SK-N-DZ (cell line): ENCODE results near the gene SPOCK1.
"Not testable (repeated sequence)": the region's sequence is repeated elsewhere in the genome, so short reads cannot be mapped to it uniquely, and the experiment has no call there.

ENCODE experiments used
- DNase-seq: peaks from one replicate; pipeline ENCODE4 v3.0.0-alpha.2; 2015; ENCODE audit warnings: low spot score

SPOCK1 gene

DNA sequence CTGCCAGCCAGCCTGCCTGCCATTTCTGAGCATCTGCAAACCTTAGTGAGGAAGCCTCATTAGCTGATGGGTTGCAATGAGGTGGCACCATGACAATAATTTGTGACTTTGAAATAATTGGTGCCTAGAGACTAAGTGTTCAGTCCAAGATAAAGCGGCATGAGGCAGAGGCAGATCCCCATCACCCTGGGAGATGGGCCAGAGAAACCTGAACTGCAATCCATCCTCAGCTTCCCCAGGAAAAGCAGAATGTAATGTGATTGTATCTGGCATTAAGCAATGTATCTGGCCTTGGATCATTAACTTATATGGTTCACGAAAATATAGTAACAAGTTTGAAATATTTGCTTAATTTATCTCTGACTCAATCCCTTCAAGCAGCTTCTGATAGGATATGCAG lies 101.0 kb downstream of the SPOCK1 start:
- DNase-seq = no peak

DNA sequence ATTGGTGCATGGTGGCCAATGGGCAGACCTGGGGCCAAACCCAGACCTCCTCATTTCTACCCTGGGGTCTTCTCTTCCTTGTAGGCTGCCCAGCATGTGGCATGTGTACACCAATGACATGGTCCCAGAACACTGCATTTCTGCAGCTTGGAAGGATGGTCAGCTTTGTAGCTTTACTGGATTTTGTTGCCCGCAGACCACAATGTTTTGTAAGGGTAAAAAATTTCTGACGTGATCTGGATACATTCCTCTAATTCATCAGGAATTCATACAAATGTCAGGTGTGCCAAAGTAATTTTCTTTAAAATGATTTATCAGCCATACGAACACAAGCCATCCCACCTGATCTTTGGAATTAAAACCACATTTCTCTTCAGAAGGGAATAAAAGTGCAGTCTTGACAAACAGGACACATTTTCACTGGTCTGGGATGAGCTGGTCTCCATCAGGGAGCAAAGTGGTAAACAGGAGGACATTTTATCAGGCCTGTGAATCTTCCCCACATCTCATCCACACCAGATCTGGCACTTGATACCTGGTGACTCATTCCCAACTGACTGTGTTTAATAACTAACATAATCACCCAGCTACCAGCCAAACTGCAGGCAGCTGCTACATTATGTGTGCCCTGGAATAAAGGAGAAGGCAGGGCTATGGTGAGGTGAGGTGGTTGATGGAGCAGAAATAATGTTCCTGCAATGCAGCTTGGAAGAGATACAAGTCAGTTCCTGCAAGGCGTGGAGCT lies 103.9 kb downstream of the SPOCK1 start:
- peak; percentile 30 for DNase-seq

- no peak for DNase-seq
Observed at GRCh38 chr5:137394380-137394779, 104.7 kb downstream of the SPOCK1 start.

DNA sequence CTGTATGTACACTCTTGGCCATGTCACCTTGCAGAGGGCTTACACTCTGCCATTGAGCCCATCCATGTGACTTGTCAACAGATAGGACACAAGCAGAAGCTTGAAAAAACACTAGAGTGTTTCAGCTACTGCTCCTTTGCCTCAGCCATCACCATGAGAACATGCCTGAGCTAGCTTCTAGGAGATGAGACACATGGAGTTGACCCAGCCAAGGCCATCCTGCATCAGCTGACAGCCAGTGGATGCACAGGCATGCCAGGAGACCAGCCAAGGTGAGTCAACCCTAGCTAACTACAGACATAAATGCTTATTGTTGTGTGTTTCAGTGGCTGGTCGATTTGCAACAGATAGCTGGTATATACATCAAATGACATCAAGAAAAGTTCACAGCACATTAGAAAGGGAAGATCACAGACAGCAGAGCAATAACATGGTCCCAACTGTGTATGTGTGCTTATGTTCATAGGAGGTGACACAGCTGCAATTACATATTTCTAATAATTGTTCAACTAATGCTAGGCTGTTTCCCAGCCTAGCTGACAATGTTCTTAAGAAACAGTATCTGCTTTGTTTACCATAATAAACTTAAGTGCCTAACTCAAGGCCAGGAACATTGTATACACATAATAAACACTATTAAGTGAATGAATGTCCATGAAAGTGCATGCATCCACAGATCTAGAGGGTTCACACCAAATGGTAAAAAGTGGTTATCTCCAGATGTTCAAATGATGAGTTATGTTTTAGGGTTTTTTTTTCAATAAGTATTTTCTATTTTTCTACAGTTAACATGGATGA lies 105.7 kb downstream of the SPOCK1 start:
- DNase-seq = no peak

DNA sequence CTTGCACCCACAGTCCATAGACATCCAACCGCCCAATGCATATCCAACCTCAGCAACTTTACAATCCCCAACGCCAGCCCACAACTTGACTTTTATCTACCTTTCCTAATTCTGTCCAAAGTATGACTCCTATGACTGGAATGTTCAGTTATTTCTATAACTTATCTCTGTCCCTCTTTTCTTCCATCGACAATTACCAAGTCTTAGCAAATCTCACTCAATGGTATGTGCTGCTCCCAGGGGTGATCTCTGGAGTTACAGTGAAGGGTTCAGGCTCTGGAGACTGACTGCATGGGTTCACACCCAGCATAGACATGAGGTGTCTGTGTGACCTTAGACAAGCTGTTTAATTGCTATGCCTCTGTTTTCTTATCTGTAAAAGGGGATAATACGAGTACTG lies 106.9 kb downstream of the SPOCK1 start:
- DNase-seq = no peak

DNA sequence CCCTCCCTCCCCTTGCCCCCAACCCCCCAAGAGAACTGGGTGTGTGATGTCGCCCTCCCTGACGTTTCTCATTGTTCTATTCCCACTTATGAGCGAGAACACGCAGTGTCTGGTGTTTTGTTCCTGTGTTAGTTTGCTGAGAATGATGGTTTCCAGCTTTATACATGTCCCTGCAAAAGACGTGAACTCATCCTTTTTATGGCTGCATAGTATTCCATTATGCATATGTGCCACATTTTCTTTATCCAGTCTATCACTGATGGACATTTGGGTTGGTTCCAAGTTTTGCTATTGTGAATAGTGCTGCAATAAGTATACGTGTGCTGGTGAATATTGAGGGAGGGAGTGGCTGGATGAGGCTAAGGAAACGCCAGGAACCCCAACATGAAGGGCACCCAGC lies 108.1 kb downstream of the SPOCK1 start:
- not testable (repeated sequence) for DNase-seq

DNA sequence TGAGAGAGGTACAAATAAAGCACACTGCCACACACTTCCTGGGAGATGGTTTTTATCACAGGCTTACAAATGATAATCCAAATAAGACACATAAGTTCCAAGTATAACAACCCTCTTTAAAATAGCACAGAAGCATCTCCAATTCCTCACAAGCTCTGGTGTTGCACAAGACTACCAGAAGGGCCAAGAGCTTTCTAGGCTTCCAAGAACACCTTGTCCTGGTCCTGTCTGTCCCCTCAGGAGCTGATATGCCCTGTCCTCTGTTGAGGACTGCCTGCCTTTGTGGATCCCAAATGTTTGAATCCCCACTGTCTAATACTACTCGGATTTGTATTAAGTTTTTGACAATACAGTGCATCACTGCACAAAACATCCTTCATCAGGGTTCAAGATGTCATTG lies 110.1 kb downstream of the SPOCK1 start:
- no peak for DNase-seq

GRCh38 chr5:137385064-137385463 lies 114.1 kb downstream of the SPOCK1 start:
- no peak for DNase-seq

DNA sequence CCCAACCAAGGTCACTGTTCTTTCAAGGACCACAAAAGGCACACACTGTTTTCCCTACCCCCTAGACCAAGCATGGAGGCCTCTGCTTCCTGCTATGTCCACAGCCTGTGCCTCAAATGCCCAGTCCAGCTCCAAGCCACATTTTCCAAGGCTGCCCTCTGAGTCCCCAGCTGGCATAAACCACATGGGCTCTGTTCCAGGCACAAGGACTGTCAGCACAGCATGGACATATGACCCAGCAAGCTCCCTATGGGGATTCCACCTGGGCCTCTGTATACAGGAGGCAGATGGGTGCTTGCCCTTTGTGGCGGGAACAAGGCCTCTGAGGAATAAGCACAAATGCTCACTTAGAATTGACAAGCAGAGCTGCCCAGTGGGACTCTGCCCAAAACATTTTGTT lies 115.2 kb downstream of the SPOCK1 start:
- no peak for DNase-seq

- no peak for DNase-seq
Observed at GRCh38 chr5:137381555-137381954, 117.6 kb downstream of the SPOCK1 start.

GRCh38 chr5:137379555-137380286 lies 119.4 kb downstream of the SPOCK1 start:
- no peak for DNase-seq

DNA sequence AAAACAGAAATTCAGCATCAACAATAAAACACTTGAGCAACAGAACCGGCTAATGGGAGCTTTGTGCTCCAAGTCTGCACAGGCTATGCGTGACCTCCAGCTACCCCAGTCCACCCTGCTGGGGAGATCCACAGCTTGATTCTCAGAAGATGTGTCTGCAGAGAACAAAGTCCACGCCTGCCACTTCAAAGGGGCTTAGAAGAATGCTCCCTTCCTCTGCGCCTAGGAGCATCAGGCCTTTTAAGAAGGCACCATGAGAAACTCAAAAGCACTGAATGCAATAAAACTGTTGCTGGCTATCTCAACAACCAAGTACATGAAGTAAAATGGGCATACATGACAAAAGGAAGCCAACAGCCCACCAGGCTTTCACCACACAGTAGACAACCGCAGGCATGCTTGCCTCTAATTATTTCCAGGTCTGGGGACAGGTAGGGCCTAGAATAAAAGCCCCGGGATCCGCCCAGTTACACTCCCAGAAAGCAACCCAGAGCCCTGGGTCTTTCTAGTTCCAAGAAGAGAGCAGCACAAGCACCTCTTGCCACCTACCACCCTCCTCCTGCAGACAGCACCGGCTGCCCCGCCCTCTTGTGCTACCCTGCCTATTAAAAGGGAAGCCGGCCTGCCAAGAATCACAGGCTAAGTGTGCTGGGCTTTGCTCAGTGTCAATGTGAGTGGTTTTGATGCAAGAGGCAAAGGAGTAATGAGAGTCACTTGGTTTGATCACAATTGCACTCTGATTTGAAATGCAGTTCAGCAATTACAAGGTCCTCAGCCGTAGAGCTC lies 123.2 kb downstream of the SPOCK1 start:
- DNase-seq = no peak

DNA sequence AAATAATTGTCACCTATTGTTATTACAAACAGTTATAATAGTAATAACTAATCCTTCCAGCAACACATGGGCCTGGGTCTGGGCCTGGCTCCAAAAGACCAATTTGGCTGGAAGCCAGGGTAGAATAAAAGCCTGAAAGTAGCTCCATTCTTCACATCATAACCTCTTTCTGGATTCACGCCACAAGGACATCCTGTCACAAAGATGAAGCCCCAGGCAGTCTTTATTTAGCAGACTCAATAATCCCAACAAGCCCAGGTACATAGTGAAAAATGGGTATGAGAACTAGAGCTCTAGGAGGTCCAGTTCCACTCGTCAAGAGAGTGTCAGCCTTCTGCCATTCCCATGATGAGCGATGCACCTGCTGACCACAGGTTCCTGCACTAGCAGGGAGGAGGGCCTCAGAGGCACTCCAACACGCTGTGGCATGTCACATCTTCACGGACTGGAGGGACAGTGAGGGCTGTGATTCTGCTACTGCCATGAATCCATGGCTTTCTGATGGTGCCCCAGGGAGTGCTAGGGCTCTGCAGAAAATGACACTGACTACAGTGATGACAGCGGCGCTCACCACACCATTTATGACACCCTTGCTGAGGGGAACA lies 124.9 kb downstream of the SPOCK1 start:
- DNase-seq = no peak

- DNase-seq = no peak
Observed at GRCh38 chr5:137372773-137373160, 126.4 kb downstream of the SPOCK1 start.

- DNase-seq = no peak
Observed at GRCh38 chr5:137372016-137372772, 126.9 kb downstream of the SPOCK1 start.

DNA sequence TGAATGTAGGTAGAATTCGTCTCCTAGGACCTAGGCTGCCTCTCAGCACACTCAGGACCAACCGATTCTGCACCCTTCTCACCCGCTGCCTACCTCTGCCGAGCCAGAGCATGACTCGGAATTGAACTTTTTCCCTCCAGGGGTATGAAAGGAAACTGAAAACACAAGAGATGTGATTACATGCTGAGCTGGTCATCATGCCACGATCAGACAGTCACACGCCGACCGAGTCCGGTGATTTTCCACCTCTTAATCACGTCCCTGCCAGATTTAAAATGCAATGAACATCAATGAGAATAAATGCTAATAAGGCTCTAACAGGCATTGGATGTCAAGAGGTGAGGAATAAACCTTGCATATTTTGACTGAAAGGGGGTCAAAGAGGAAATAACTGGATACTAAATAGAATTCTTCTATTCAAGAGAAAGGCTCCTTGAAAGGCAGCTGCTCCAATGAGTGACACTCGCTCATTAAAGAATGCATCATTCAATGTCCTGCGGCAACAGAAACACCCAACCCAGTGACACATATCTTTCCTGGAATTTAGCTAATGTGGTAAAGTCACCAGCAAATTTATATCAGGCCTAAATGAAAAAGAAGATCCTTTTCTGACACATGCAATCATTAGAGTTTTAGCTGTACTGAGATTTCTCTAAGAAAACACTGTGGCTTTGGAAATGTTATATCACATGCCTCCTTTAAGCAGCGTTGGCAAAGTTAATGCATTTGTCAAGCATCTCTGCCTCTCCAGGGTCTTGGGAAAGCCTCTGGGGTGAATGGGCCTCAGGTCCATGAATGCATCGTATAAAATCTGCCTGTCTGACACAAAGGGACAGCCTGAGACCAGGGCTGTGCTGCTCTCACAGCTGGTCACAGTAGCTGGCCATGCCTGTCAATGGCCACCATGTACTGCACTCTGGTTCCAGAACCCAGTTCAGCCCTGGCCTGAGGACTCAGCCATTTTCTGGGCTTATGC lies 128.7 kb downstream of the SPOCK1 start:
- DNase-seq = no peak

GRCh38 chr5:137368651-137369050 lies 130.5 kb downstream of the SPOCK1 start:
- DNase-seq = no peak

- DNase-seq = no peak
Observed at GRCh38 chr5:137367951-137368350, 131.2 kb downstream of the SPOCK1 start.

DNA sequence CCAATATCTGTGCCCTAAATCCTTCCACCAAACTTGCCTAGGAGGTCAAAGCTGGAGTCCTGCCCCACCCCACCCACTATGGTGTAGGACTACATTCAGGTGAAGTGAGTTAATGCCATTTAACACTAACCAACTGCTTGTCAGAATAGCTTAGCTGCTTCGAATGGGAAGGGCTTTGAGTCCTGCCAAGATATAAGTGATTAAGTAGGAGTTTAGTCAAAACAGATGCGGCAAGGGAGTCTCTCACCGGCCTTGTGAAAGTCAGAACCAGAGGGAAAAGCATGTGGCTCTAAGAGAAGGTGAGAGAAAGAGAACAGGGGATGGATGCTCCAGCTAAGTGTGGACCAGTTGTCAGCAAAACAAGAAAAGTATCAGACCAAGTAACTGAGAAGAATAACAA lies 132.6 kb downstream of the SPOCK1 start:
- DNase-seq = no peak
